Measurements from ENCODE around the gene CXorf38.

CXorf38 gene, protein sequence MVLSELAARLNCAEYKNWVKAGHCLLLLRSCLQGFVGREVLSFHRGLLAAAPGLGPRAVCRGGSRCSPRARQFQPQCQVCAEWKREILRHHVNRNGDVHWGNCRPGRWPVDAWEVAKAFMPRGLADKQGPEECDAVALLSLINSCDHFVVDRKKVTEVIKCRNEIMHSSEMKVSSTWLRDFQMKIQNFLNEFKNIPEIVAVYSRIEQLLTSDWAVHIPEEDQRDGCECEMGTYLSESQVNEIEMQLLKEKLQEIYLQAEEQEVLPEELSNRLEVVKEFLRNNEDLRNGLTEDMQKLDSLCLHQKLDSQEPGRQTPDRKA

DNA sequence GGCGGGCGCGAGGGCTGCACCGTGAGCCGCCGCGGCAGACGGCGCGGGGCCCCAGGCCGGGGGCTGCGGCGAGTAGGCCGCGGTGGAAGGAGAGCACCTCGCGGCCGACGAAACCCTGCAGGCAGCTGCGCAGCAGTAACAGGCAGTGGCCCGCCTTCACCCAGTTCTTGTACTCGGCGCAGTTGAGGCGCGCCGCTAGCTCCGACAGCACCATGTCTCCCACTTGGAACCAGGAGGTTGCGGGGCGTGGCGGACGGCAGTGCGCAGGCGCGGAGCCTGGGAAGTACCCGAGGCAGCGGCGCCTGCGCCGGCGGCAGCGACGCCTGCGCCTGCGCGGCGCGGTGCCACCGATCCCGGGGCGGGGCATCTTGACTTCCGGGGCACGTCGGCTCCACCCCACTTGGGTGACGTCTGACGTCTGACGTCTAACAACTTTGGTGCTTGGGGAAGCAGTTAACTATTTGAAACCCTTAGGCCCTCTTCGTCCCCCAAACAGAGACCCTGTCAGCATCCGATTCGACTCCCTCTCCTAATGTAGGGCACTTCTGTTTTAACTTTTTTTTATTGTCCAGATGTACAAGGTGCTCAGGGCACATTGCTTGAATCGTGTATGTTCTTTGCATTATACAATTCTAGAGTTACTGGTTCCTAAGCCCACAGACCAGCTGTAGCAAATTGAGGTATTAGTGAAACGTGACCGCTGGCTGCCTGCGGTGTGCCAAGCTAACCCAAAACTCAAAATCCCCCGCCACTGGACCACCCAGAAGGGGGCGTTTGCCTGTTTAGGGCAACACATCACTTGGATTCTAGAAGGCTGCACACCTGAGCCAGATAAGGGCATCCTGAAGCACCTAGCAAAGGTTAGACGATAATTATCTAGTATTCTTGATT is at the start of gene CXorf38:
TSS of gene CXorf38 (minus strand) at position 255 of the 891 bp plus-strand sequence. CDS start at position 214, 41 bp downstream.
- DNase-seq (ENCODE audit: low spot score), result peak; percentile 86

DNA sequence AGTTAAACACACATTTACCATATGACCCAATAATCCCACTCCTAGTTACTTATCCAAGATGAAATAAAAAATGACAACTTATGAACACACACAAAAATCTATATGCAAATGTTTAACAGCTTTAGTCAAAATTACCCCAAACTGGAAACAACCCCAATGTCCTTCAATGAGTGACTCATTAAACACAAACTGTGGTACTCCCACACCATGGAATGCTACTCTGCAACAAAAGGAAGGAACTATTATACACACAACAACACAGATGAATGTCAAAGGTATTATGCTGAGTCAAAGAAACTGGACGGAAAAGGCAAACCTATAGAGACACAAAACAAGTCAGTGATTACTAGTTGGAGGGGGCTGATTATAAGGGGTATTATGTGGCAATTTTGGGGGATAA is 47.4 kb upstream of the CXorf38 start:
- DNase-seq (ENCODE audit: low spot score), result no peak

DNA sequence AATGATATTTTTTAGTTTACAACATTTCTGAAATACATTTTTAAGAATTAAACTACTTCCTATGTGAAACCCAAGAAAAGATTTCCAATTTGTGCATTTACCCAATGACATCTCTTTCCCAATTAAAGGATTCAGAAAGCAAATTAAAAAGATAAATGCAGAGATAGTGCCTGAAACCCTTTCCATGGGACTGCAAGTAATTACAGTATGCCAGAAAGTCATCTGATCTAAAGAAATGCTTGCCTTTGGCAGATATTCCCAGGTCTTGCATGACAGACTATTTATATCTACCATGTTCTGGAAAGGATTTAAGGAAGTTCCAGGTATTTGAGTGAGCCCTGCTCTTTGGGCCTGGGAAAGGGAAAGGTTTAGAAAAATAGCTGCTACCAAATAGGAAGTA is 41.6 kb upstream of the CXorf38 start:
- DNase-seq (ENCODE audit: low spot score), result no peak

DNA sequence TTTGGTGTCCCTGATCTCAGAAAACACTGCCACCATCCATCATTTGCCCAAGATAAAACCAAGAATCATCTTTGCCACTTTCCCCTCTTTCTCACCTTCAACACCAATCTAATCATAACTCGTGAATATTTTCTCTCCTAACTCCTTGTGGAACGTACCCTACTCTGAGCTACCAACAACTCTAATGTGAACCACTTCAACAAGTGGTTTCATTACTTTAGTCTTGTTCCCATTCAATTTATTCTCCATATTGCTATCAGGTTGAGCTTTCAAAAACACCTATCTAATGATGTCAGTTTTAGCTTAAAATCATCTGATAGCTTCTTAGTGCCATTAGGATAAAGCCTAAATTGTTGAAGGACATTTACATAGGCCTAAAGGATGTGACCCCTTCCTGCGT is 39.8 kb upstream of the CXorf38 start:
- DNase-seq (ENCODE audit: low spot score), result no peak

DNA sequence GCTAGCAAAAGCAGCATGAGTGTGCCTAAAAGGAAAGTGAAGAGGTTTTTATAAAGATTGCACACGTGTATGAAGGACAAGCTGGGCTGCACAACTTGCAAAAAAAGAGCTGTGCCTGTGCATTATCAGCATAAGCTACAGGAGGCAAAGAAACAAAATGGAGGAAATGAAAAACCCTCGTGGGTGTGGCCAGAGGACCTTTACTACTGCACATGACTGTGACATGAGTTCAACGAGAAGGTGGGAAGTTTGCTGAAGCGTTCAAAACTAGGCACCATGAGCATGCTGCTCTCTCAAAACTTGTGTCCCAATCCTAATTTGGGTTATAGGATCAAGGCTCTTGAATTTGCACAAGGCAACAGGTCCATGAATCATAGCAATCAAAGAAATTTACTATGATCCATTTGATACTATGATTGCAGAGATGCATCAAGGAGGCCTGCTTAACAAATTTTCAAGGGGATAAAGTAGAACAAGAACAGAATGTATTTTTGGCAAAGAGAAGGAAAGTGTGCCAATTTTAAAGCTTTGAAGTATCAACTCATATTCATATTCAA is 38.1 kb upstream of the CXorf38 start:
- DNase-seq (ENCODE audit: low spot score), result no peak

DNA sequence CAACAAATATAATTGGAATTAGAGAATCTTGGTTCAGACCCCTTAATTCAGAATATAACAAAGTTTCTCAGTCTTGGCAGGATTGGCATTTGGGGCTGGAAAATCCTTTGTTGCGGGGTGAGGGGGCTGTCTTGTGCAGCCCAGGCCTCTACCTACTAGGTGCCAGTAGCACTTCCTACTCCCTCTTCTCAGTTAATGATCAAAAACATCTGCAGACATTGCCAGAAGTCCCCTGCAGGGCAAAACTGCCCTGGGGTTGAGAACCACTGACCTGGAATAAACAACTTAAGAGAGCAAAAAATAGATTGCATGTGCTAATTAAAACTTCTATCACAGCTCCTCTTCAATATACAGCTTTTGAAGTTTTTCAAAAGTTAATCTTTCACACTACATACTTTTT is 36.7 kb upstream of the CXorf38 start:
- no peak for DNase-seq (ENCODE audit: low spot score)

DNA sequence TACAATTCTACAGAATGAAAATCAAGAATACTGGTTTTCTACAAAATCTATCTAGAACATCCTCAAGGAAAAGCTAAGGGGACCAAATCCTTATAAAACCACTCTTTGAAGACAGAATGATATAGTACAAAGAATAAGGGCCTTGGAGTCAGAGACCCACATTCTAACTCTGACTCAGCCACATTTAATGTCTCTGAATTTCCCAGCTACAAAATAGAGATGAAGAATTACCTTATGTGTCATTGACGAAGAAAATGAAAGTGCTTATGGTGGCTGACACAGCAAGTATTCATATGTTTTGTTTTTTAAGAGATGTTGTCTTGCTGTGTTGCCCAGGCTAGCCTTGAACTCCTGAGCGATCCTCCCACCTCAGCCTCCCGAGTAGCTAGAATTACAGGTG is 35.9 kb upstream of the CXorf38 start:
- DNase-seq (ENCODE audit: low spot score), result no peak

DNA sequence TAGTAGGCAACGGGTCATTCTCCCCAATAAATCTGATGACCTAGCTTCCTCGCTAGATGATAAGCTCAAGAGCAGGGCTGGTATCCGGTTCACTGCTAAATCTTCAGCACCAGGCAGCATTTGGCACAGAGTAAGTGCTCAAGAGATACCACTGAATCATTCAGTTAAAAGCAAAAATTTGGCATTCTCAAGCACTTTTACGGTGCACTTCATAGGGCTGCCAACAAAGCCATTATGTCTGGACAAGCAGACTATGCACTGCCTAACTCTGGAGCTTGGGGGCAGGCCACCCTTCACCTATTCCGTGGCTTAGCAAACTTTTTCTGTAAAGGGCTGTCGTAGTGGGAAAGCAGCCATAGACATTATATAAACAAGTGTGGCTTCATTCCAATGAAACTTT is 23.8 kb upstream of the CXorf38 start:
- no peak for DNase-seq (ENCODE audit: low spot score)

DNA sequence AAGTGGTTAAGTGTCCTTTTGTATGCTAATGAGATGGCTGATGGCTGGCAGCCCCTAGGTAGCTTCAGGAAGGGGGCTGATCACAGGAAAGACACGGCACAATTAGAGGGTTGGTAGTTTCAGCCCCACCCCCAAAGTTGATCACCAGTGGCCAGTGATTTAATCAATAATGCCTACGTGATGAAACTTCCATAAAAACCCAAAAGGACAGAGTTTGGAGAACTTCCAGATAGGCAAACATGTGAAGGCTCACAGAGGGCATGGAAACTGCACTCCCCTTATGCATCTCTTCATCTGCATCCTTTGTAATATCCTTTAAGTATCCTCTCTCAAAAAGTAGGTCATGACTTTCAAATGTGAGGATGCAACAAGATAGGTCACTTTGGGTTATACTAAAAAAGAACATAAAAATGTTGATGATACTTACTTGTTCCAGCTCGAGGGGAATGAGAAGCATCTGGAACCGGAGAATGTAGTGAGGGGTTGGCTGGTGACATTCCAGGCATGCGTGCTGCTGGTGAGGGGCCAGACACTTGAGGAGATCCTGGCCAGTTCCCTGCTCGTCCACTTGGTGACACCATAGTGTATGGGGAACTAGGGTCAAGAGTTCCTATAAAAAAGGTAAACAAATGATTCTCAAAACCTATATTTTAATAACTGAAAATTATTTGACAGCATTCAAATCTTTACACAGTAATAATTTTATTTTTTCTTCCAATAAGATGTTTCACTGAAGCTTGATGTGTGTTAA is 16.7 kb upstream of the CXorf38 start:
- DNase-seq (ENCODE audit: low spot score), result no peak

DNA sequence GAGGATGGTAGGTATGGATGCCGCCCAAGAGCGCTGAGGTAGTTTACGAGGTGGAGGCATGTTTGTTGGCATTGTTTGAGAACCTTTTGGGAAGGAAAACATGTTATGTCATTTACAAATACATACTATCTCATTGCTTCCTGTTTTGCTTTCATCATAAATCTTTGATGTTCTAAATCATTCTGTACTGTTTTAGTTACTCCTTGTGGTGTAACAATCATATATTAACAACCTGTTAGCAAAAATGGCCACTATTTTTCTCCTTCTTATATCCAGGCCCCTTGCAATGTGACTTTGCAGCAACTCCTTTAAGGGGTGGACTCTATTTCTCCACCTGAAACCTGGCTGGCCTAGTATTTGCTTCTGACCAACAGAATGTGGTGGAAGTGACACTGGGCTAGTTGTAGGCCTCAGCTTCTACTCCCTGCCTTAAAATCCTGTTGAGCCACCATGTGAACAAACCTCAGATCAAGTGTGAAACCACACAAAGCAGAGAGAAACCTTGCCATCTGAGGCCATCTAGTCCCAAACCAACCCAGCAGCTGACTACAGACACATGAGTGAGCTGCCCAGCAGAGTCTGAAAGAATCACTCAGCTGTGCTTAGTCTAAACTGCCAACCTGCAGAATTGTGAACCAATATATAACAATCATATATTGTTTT is 15.8 kb upstream of the CXorf38 start:
- DNase-seq (ENCODE audit: low spot score), result no peak

DNA sequence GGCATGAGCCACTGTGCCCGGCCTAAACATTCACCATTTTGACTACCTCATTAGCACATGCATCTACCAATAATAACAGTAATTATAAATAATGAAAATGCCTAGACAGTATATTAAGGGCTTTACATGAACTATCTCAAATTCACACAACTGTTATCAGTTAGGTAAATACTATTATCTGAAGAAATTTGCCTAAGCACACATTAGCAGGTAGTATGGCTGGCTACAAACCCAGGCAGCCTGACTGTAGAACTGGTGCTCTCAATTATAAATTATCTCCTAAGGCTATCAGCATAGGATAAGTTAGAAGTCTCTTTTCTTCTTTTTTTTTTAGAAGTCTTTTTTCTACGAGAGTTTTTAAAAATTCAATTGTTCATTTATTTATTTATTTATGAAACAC is 14.1 kb upstream of the CXorf38 start:
- DNase-seq (ENCODE audit: low spot score), result no peak

DNA sequence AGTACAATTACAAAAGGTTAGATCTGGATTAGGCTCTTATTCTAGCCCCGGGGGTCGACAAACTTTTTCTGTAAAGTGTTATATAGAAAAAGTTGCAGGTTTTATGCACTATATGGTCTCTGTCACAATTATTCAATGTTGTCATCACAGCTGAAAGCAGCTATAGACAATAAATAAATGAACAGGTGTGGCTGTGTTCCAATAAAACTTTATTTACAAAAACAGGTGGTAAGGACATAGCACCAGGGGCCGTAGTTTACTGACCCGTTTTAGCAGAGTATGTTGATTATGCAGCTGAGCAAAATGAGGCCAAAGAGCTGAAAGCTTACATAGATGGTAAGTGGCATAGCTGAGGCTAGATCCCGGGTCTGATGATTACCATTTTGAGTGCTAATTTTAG is 13.0 kb upstream of the CXorf38 start:
- DNase-seq (ENCODE audit: low spot score), result no peak

DNA sequence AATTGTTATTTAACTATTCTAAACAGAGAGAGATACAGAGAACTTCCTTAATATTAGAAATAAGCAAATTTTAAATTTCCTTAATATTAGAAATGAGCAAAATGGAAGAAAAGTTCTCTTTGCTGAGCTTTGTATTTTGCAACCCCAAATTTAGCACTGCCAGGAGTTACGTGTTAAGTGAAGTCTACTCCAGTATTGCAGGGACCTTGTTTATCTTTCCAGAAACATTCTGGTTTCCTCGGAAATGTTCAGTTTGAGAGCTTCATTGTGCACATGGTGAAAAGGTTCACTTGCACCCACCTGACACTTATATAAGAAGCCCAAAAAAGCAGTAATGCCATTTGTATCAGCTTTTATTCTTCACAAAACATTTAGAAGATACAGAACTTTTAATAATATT is 6.2 kb upstream of the CXorf38 start:
- no peak for DNase-seq (ENCODE audit: low spot score)

DNA sequence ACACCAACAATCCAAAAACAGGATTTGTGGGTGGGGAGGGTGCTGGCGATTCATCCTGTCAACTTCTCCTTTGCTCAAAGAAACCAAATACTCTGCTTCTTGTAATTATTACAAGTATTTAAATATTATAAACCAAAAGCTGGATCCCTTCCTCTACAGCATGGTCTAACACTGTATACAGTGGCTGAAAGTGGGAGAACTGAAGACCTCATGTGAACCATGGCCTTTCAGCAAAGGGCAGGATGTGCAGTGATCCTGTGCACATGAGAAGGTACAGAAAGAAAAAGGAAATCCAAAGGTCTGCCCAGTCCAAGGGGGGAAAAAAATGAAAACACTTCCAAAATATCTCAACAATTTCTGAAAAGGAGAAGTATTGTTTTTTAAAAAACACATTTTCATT is 5.3 kb upstream of the CXorf38 start:
- no peak for DNase-seq (ENCODE audit: low spot score)

DNA sequence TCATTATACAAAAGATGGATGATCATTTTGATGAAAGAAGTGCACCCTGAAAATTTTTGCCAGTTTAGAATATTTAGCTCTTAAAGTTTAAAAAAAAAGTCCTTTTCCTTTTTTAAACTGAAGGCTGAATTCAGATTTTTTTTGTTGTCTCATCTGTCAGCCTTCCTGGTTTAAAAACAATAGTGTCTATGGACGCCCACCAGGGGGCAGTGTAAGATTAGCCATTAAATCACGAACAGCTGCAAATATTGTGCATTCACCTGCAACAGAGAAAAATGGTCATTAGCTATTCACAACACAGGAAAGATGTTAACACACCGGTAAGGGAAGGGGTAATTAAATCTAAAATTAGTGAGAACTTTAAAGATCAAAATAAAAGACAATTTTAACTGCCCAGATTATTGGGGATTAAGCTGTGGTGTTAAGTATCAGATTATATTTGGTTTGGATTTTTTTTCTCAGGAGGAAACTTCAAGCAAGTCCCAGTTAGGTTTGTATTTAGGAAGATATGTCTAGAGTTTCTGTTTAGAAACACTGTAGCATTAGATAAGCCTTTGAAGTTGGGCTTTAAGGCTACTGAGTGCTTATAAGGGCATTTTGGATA is 4.4 kb upstream of the CXorf38 start:
- peak; percentile 72 for DNase-seq (ENCODE audit: low spot score)

DNA sequence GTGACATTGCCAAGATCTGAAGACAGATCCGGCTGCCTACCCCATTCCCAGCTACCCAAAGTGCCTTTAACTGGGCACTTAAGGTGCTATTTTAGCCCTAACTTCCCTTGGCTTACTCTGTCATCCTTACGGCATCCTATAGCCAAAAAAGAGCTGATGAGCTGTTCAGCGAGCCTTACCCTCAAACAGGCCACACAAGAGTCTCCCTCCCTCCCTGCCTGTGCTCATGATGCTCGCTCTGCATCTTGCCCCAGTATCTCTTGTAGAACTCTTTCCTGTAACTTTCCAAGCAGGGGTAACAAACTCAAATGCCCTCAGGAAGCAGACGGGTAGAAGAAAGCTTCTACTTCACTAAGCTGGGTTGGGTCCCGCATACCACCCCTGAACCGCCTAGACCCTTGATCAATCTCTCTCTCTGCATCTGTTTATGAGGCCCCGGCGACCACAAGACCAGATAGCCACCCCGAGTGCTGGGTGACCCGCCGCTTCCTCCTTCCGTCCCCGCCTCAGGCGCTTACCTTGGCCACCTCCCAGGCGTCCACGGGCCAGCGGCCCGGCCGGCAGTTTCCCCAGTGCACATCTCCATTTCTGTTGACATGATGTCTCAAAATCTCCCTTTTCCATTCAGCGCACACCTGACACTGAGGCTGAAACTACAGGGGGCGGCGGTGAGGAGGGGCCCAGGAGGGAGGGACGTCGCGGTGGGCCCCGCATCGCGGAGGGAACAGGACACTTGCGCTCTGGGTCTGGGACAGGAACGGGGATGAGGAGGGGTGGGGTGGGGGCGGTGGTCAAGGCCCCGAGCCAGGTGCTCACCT is 663 bp downstream of the CXorf38 start:
- DNase-seq (ENCODE audit: low spot score), result no peak

DNA sequence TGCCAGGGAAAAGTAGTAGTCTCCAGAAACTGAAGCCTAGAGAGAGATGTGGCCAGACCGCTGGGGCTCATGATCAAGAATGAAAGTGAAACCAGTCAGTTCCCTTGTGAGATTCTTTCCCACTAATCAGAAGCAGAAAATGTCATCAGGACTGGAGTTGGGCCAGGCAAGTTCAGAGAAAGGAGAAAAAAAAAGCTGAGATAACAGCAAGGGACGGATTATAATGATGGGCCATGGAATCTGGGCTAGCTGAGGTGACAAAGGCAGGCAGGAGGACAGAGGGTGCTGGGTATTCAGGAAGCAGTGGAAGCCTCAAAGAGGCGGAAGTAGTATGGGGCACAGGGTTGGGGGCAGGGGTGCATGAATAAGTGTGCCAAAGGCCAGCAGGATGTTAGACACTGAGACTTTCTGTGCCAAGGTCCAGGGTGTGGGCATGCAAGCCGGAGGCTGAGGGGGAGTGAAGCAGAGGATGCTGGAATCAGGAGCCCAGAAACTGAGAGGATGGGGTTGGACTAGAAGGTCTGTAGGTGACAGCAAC is 2.5 kb downstream of the CXorf38 start:
- no peak for DNase-seq (ENCODE audit: low spot score)

DNA sequence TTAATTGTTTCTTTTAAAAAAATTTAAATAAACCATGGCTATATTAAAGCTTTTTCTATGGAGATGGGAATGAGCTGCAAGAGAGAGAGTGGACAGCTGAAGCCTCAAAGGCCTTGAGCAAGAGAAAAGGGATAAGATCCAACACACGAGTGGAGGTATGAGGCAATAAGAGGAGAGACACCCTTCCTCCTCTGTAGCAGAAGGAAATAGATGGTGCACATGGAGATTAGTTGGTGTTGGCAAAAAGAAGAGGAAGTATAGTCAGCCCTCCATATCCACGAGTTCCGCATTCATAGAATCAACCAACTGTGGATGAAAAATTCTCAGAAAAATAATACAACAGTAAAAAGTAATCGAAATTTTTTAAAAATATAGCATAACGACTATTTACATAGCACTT is 3.2 kb downstream of the CXorf38 start:
- no peak for DNase-seq (ENCODE audit: low spot score)

DNA sequence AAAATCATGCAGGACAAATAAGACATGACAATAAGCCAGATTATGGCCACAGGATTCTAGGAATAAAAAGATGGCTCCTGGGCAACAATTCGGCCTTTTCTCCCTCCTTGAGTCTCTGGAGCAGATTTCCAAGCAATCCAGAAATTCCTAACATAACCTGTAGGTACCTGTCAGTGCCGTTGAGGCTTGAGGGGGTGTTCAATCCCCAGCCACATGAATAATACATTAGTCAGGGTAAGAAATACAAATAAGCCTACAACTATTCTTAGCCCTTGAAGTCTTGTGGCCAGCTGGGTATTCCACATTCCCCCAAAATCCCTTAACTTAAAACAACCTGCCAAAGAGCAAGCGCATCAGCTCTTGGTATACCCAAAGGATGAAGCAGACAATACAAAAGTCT is 9.7 kb downstream of the CXorf38 start:
- no peak for DNase-seq (ENCODE audit: low spot score)

DNA sequence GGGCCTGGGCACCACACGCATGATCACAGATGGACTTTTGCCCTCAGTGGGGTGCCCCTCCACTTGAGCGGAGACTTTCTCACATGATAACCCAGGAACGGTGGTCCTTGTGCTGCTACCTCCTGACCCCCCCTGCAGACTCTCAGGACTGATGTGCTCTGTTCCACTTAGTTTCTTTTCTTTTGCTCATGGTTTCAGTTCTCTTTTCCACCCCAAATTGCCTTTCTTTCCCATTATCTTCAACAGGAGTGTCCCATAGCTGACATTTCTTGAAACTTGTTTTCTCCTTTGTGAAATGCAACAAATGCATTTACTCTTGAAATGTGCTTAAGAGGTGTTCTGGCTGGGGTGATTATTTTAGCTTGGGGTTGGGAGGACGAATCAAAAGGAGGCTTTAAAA is 15.2 kb downstream of the CXorf38 start:
- DNase-seq (ENCODE audit: low spot score), result no peak
